ENCODE results near the gene HLA-F. TPM values are rescaled to one million over a fixed set of nuclear protein-coding genes. Genes with fewer than 3 reads are reported as not detected.

HLA-F gene
- total RNA-seq, 4 donors from 2014 or later, result 14.2 to 146 (median 104) TPM

GRCh38 chr6:29733057-29733456, 9.8 kb downstream of the HLA-F start:
- H3K4me1 ChIP-seq, result no peaks in the 10 kb centered on the region
- H3K4me3 ChIP-seq, result no peak overlapping the region
- H3K27ac ChIP-seq, result no peak overlapping the region
- intact Hi-C loops (cut with DNase I; ENCODE audit: low total_unique reads), result no loop called here
- no peaks in the 10 kb centered on the region for H3K9me3 ChIP-seq
- no peaks in the 10 kb centered on the region for H3K36me3 ChIP-seq
- no peak for DNase-seq
- TF ChIP-seq POLR2A (IDR thresholded peaks at IDR 0.05), result no peak
- no peak for TF ChIP-seq CTCF (IDR thresholded peaks at IDR 0.05)
- no peaks in the 10 kb centered on the region for H3K27me3 ChIP-seq

- intact Hi-C loops (cut with DNase I; ENCODE audit: low total_unique reads), result no loop called here
- H3K4me3 ChIP-seq, result no peak overlapping the region
- no peaks in the 10 kb centered on the region for H3K36me3 ChIP-seq
- no peak for DNase-seq
- H3K4me1 ChIP-seq, result no peaks in the 10 kb centered on the region
- H3K27me3 ChIP-seq, result no peaks in the 10 kb centered on the region
- H3K27ac ChIP-seq, result no peak overlapping the region
- H3K9me3 ChIP-seq, result no peaks in the 10 kb centered on the region
- TF ChIP-seq CTCF (IDR thresholded peaks at IDR 0.05) (no peak), POLR2A (IDR thresholded peaks at IDR 0.05) (no peak)
Observed at GRCh38 chr6:29734046-29735018, 11.1 kb downstream of the HLA-F start.

GRCh38 chr6:29736563-29736962, 13.3 kb downstream of the HLA-F start:
- Histone ChIP-seq H3K27ac (no peak overlapping the region), H3K4me1 (no peaks in the 10 kb centered on the region), H3K27me3 (no peaks in the 10 kb centered on the region), H3K4me3 (no peak overlapping the region), H3K36me3 (no peaks in the 10 kb centered on the region), H3K9me3 (no peaks in the 10 kb centered on the region)
- intact Hi-C loops (cut with DNase I; ENCODE audit: low total_unique reads), result no loop called here
- TF ChIP-seq POLR2A (IDR thresholded peaks at IDR 0.05), result no peak
- no peak for TF ChIP-seq CTCF (IDR thresholded peaks at IDR 0.05)
- no peak for DNase-seq

DNA sequence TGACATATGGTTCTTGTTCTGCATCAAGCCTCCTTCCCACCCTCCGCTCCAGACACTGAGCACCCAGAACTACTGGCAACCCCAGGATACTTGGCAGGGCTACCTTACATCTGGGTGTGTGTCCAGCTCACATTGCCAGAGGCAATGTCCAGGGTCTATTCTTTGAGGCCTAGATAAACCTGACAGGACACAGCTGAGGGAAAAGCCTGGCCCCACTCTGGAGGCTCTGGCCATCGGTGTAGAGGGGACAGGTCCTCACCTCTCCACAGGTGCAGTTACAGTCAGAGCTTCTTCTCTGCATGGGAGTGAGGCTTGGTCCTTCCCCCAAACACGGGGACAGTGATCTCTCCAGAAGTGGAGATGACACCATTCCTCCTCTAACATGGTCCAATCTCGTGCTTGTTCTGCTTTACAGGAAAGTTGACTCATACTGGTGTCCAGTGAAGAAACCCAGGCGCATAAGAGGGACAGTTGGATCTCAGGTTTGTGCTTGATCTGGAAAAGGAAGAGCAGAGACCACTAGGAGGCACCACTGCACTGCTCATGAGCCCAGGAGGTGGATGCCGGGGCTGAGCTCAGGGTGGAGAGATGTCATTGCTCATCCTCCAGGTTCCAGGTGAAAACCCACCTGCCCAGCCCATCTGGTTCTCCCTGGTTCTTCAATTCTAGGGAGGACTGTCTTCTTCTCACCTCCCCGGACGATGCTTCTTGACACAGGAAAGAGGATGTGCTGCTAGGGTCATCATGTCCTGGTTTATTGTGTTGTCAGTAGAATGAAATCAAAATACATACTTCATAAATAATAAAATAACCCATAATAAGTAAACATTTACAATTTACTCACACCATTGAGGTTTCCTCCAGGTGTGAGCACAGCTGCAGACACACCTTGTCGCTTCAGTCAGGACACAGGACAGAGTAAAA, 14.7 kb downstream of the HLA-F start:
- TF ChIP-seq CTCF (IDR thresholded peaks at IDR 0.05) (peak; percentile 58 to 72 (median 66)), POLR2A (IDR thresholded peaks at IDR 0.05) (no peak)
- peak; percentile 46 to 68 for DNase-seq
- Histone ChIP-seq H3K9me3 (no peaks in the 10 kb centered on the region), H3K36me3 (no peaks in the 10 kb centered on the region), H3K27me3 (no peaks in the 10 kb centered on the region), H3K4me1 (no peaks in the 10 kb centered on the region), H3K4me3 (no peak overlapping the region), H3K27ac (no peak overlapping the region)
- intact Hi-C loops (cut with DNase I; ENCODE audit: low total_unique reads), result no loop called here

Data from uterus (tissue), 4 donors.